Right lobe of liver (tissue), 6 donors: Measurements from ENCODE around the gene RPL12. TPM values are rescaled to one million over a fixed set of nuclear protein-coding genes. Genes with fewer than 3 reads are reported as not detected.
A peak's percentile ranks its signal among the peaks of the same experiment; 100 is the strongest.

Source experiments
- ATAC-seq, 4 donors: fragments of 200-7000 bp; cut with Tn5 transposase; one replicate each; pipeline ENCODE4 v1.9.1; 2020; ENCODE audit warnings: mild to moderate bottlenecking in 4 of 4, moderate library complexity in 4 of 4
- DNase-seq, 3 donors: peaks; one replicate each; pipeline ENCODE4 v3.0.0-alpha.2; 2020
- H3K27ac ChIP-seq, 3 donors: fragments of 200-600 bp; one replicate each; pipeline ENCODE4 v1.8.0; 2022
- H3K27me3 ChIP-seq, 2 donors: fragments of 200-600 bp; one replicate each; pipeline ENCODE4 v1.8.0; 2022
- H3K36me3 ChIP-seq, 4 donors: fragments of 200-600 bp; sonication (generic) in 1 of 4; one replicate each; pipeline versions ENCODE4 v1.5.1 to v1.8.0; 2017 to 2022; ENCODE audit warnings: control low read depth in 1 of 4
- H3K4me1 ChIP-seq, 4 donors: fragments of 200-600 bp; sonication (generic) in 1 of 4; one replicate each; pipeline versions ENCODE4 v1.5.1 to v1.8.0; 2017 to 2022; ENCODE audit warnings: control low read depth in 1 of 4
- H3K4me3 ChIP-seq, 3 donors: fragments of 200-600 bp; one replicate each; pipeline ENCODE4 v1.8.0; 2022
- H3K9me3 ChIP-seq, 4 donors: fragments of 200-600 bp; sonication (generic) in 1 of 4; one replicate each; pipeline versions ENCODE4 v1.5.1 to v1.8.0; 2017 to 2022; ENCODE audit warnings: control low read depth in 1 of 4
- POLR2A ChIP-seq: fragments of 450-650 bp; IDR thresholded peaks from one replicate; pipeline ENCODE4 v1.6.1; 2017; ENCODE audit warnings: antibody characterized with exemption, mild to moderate bottlenecking
- WGBS: methylation state at CpG from one replicate; pipeline ENCODE4 v1.1.6; 2018; ENCODE audit warnings: low coverage, low lambda C conversion rate; ENCODE audit not compliant: insufficient coverage; ENCODE audit errors: missing lambda C conversion rate; 5-methylcytosine and 5-hydroxymethylcytosine counted together
- intact Hi-C, 2 donors: fragments of 100-400 bp; cut with DNase I; formaldehyde crosslinking; loops; one replicate each; pipeline versions ENCODE4 v1.11.2 to v1.14.1; 2022
- total RNA-seq, 6 experiments: library from RNA; depleted of rRNA in 2 of 6; stranded (reverse); fragments of >200 nt in 2 of 6; fragmentation: NEBNext Ultra II Directional in 3 of 6; extraction: Animal tissue kit (Norgen Biotek cat#: 25700) in 3 of 6; gene quantifications; one replicate each; pipeline versions ENCODE4 v1.1.0 to v1.2.4, GENCODE V29; 2016 to 2023
- TF ChIP-seq, protein P1 (sequence below), 4 donors: fragments of 200-600 bp in 3 of 4; fragments of 450-650 bp in 1 of 4; IDR thresholded peaks; one replicate each; pipeline versions ENCODE4 v1.5.1 to v1.8.0; 2016 to 2022; ENCODE audit warnings: antibody characterized with exemption in 4 of 4, mild to moderate bottlenecking in 2 of 4
- donor health status: DM: no; HTN: yes; CAD: no.
- donor health status: DM: no; HTN: no; CAD: no.
- donor health status: DM: no; HTN: no; CAD: no.
- donor health status: DM: no; HTN: yes; CAD: no.
- donor health status: DM: no; HTN: yes; CAD: no.

The RPL12 gene
- total RNA-seq, 6 experiments from 2014 or later: 271 to 907 (median 364) TPM

DNA sequence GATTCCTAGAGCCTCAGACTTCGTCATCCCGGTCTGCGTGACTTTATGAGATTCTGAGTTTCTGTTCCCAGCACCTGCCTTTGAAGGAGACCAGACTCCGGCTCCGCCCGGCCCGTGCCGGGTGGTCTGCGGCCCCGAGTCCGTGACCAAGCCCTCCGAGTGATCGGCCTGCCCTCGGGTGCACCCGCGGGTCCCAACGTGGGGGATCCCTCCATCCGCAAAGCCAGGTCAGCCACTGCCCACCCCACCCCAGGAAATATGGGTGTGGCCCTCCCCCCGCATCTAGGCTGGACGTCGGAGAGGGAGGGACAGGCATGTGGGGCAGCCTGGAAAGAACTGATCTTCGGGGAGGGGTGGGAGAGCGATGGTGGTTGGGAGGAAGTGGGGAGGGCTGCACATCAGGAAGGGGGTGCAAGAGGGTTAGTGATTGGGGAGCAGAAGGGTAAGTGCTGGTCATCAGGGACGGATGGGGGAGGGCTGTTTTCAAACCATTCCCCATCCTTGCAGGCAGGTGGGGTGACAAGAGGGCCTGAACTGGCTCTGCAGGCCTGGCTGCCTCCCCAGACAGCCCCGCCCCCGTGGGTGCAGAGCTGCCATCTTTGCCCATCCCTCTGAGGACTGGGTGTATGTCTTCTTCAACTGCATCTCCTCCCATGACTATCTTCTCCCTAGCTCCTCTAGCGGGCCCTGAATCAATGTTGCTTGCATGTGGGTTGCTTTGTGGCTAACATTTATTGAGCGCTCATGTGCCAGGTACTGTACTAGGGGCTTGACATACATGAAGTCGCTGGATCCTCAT is 851 bp upstream of the RPL12 start:
- TF ChIP-seq POLR2A: no peak
- TF ChIP-seq, protein P1, sequence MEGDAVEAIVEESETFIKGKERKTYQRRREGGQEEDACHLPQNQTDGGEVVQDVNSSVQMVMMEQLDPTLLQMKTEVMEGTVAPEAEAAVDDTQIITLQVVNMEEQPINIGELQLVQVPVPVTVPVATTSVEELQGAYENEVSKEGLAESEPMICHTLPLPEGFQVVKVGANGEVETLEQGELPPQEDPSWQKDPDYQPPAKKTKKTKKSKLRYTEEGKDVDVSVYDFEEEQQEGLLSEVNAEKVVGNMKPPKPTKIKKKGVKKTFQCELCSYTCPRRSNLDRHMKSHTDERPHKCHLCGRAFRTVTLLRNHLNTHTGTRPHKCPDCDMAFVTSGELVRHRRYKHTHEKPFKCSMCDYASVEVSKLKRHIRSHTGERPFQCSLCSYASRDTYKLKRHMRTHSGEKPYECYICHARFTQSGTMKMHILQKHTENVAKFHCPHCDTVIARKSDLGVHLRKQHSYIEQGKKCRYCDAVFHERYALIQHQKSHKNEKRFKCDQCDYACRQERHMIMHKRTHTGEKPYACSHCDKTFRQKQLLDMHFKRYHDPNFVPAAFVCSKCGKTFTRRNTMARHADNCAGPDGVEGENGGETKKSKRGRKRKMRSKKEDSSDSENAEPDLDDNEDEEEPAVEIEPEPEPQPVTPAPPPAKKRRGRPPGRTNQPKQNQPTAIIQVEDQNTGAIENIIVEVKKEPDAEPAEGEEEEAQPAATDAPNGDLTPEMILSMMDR (IDR thresholded peaks at IDR 0.05): no peak
- H3K27ac ChIP-seq: peak overlapping the region; percentile 87 to 93 (median 90)
- ATAC-seq (peak; percentile 23 to 35 (median 28)), DNase-seq (peak; percentile 54 to 68 (median 57))
- WGBS: 7% methylated on average over 25 of the region's 29 CpGs
- intact Hi-C loops: no loop called here
- peak overlapping the region; percentile 89 to 93 (median 92) for H3K4me3 ChIP-seq
- H3K27me3 ChIP-seq: no peaks in the 10 kb centered on the region
- peaks cover 0 to 43% (median 13%) of the 10 kb centered on the region in 4 donors for H3K4me1 ChIP-seq
- peaks cover 5 to 24% (median 16%) of the 10 kb centered on the region in 4 donors for H3K36me3 ChIP-seq
- no peaks in the 10 kb centered on the region for H3K9me3 ChIP-seq

DNA sequence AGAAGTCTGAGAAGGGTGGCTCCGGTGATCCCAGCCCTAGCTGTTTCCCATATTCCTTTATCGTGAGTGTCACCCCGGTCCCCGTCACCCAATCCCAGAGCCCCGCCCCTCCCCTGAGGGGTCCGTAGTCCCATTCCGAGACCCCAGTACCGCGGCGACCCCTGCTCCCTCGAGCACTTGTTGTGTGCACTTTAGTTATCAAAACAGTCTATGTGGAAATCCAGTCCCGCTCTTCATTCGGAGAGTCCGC is 327 bp upstream of the RPL12 start:
- intact Hi-C loops: no loop called here
- no peaks in the 10 kb centered on the region for H3K27me3 ChIP-seq
- no peaks in the 10 kb centered on the region for H3K9me3 ChIP-seq
- peaks cover 5 to 29% (median 20%) of the 10 kb centered on the region in 4 donors for H3K36me3 ChIP-seq
- H3K27ac ChIP-seq: peak overlapping the region; percentile 87 to 93 (median 90)
- WGBS: 3% methylated on average over 4 of the region's 14 CpGs
- peak overlapping the region; percentile 89 to 93 (median 92) for H3K4me3 ChIP-seq
- ATAC-seq (no peak), DNase-seq (no peak)
- TF ChIP-seq, protein P1 (IDR thresholded peaks at IDR 0.05): no peak
- TF ChIP-seq POLR2A: no peak
- H3K4me1 ChIP-seq: peaks cover 0 to 43% (median 13%) of the 10 kb centered on the region in 4 donors

DNA sequence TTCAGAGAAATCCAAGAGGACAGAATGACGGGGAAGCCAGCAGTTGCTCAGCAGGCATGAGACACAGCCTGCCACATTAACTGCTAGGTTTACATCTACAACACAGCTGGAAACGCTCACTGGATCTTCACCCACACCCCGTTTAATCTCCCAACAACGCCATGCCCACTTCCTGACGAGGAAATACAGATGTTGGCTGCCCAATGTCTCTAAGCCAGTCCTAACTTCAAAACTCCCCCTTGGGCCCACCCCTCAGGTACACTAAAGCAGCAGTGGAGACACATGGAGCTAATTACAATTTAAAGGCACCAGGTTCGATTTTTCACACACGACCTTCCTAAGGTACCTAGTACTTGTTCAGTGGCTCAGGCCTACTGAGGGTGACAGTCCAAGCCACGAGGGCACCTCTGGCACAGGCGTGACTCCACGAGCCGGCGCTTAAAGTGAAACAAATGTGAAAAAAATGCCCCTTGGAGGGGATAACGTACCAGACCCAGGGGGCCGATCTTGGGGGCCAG is 904 bp downstream of the RPL12 start:
- intact Hi-C loops: no loop called here
- H3K27me3 ChIP-seq: no peaks in the 10 kb centered on the region
- H3K4me3 ChIP-seq: peak overlapping the region; percentile 89 to 93 (median 92)
- DNase-seq: peak in 1 of 3 donors; percentile 27
- H3K27ac ChIP-seq: peak overlapping the region; percentile 87 to 93 (median 90)
- no peaks in the 10 kb centered on the region for H3K9me3 ChIP-seq
- peaks cover 0 to 50% (median 13%) of the 10 kb centered on the region in 4 donors for H3K4me1 ChIP-seq
- 3% methylated on average over 12 of the region's 14 CpGs for WGBS
- TF ChIP-seq POLR2A: no peak
- TF ChIP-seq, protein P1 (IDR thresholded peaks at IDR 0.05): no peak
- peak in 2 of 4 donors; percentile 0 to 1 for ATAC-seq
- peaks cover 5 to 32% (median 21%) of the 10 kb centered on the region in 4 donors for H3K36me3 ChIP-seq

DNA sequence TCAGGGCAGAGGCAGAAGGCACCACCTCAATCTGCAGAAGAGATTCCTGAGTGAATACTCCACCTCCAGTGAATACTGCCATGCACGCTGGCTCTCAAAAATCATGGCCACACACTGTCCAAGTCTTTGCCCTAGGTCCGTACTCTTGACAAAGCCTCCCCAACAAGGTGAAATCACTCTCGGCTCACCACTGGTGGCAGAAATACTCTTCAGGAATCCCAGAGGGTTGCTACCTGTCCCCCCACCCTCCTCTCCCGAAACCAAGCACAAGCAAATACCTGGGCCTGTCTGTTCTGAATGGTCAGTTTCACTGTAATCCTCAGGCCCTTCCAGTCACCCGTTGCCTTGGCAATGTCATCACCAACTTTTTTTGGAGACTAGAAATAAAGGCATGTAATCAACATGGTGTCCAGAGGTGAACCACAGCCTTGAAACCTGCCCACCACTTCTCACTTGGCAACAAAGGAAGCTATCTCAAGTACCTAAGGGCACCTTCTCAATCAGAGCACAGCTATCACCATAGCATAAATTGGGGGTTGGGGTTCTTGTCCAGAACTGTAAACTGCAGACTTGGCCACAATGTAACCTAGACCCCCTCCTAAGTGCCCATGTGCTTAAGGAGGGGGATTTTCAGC is 1.8 kb downstream of the RPL12 start:
- ATAC-seq (no peak), DNase-seq (no peak)
- Histone ChIP-seq H3K4me1 (peaks cover 0 to 51% (median 13%) of the 10 kb centered on the region in 4 donors), H3K4me3 (peak overlapping the region; percentile 89 to 93 (median 92)), H3K9me3 (no peaks in the 10 kb centered on the region), H3K27me3 (no peaks in the 10 kb centered on the region), H3K27ac (peak overlapping the region in 2 of 3 donors; percentile 87 to 90), H3K36me3 (peaks cover 5 to 33% (median 25%) of the 10 kb centered on the region in 4 donors)
- TF ChIP-seq, protein P1 (IDR thresholded peaks at IDR 0.05): no peak
- TF ChIP-seq POLR2A: no peak
- 61% methylated on average over 3 of the region's 5 CpGs for WGBS
- intact Hi-C loops: no loop called here
